ENCODE results near the gene SNX13. TPM values are rescaled to one million over a fixed set of nuclear protein-coding genes. Genes with fewer than 3 reads are reported as not detected.

SNX13 gene
- total RNA-seq, 2 donors from 2014 or later = 54.2 to 73.2 TPM

- no peaks in the 10 kb centered on the region for H3K9me3 ChIP-seq
- no peaks in the 10 kb centered on the region for H3K27me3 ChIP-seq (replicated peaks; ENCODE audit: insufficient read depth)
- no peaks in the 10 kb centered on the region for H3K36me3 ChIP-seq
- no peak overlapping the region for H3K27ac ChIP-seq
- H3K4me3 ChIP-seq = no peak overlapping the region
- TF ChIP-seq, protein P1, sequence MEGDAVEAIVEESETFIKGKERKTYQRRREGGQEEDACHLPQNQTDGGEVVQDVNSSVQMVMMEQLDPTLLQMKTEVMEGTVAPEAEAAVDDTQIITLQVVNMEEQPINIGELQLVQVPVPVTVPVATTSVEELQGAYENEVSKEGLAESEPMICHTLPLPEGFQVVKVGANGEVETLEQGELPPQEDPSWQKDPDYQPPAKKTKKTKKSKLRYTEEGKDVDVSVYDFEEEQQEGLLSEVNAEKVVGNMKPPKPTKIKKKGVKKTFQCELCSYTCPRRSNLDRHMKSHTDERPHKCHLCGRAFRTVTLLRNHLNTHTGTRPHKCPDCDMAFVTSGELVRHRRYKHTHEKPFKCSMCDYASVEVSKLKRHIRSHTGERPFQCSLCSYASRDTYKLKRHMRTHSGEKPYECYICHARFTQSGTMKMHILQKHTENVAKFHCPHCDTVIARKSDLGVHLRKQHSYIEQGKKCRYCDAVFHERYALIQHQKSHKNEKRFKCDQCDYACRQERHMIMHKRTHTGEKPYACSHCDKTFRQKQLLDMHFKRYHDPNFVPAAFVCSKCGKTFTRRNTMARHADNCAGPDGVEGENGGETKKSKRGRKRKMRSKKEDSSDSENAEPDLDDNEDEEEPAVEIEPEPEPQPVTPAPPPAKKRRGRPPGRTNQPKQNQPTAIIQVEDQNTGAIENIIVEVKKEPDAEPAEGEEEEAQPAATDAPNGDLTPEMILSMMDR (IDR thresholded peaks at IDR 0.05) = no peak
- no peak for ATAC-seq (ENCODE audit: insufficient number of reproducible peaks, low FRiP score, low read depth)
- no peak for DNase-seq (ENCODE audit: low spot score)
- H3K4me1 ChIP-seq (ENCODE audit: control insufficient read depth in 1 of 2, low read depth in 2 of 2) = no peaks in the 10 kb centered on the region
Measured at GRCh38 chr7:17962652-17963051, 22.4 kb upstream of the SNX13 start.

DNA sequence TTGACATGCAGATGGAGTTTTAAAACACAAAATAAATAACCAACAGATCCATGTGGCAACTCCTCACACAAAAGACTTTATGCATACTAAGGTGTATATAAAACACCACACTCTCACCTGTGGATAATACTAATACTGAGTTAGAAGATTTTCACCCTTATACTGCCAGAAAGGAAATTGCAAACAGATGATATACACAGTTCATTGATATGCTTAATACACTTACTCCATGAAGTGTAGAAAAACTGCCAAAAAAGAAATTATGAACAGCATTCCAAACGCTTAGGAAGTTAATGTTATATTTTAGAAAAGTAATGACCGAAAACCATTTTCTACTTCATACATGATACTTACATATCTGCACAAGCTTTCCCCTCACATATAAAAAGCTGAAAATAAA lies 17.6 kb upstream of the SNX13 start:
- H3K9me3 ChIP-seq = no peaks in the 10 kb centered on the region
- no peak overlapping the region for H3K4me3 ChIP-seq
- TF ChIP-seq, protein P1 (IDR thresholded peaks at IDR 0.05) = no peak
- no peaks in the 10 kb centered on the region for H3K36me3 ChIP-seq
- no peak for ATAC-seq (ENCODE audit: insufficient number of reproducible peaks, low FRiP score, low read depth)
- H3K27ac ChIP-seq = no peak overlapping the region
- no peak for DNase-seq (ENCODE audit: low spot score)
- H3K4me1 ChIP-seq (ENCODE audit: control insufficient read depth in 1 of 2, low read depth in 2 of 2) = no peaks in the 10 kb centered on the region
- no peaks in the 10 kb centered on the region for H3K27me3 ChIP-seq (replicated peaks; ENCODE audit: insufficient read depth)

GRCh38 chr7:17952387-17952786 lies 12.1 kb upstream of the SNX13 start:
- Histone ChIP-seq H3K27me3 (replicated peaks; ENCODE audit: insufficient read depth) (no peaks in the 10 kb centered on the region), H3K4me1 (ENCODE audit: control insufficient read depth in 1 of 2, low read depth in 2 of 2) (peaks cover 0 to 5% of the 10 kb centered on the region in 2 donors), H3K9me3 (no peaks in the 10 kb centered on the region), H3K4me3 (no peak overlapping the region), H3K27ac (no peak overlapping the region), H3K36me3 (no peaks in the 10 kb centered on the region)
- DNase-seq (ENCODE audit: low spot score) (no peak), ATAC-seq (ENCODE audit: insufficient number of reproducible peaks, low FRiP score, low read depth) (no peak)
- TF ChIP-seq, protein P1 (IDR thresholded peaks at IDR 0.05) = no peak

DNA sequence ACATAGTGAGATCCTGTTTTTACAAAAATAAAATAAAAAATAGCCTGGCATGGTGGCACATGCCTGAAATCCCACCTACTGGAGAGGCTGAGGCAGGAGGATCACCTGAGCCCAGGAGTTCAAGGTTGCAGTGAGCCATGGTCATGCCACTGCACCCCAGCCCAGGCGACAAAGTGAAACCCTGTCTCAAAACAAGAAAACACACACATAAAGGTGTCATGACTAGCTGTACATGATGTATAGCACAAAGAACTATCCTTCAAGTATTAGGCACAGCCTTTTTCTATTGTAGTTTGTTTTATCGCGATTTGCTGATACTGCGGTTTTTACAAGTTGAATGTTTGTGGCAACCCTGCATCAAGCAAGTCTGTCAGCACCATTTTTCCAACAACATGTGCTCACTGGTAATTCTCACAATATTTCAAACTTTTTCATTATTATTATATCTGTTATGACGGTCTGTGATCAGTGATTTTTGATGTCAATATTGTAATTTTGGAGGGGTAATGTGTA lies 11.5 kb upstream of the SNX13 start:
- ATAC-seq (ENCODE audit: insufficient number of reproducible peaks, low FRiP score, low read depth) (no peak), DNase-seq (ENCODE audit: low spot score) (no peak)
- Histone ChIP-seq H3K9me3 (no peaks in the 10 kb centered on the region), H3K27me3 (replicated peaks; ENCODE audit: insufficient read depth) (no peaks in the 10 kb centered on the region), H3K4me3 (no peak overlapping the region), H3K36me3 (no peaks in the 10 kb centered on the region), H3K27ac (no peak overlapping the region), H3K4me1 (ENCODE audit: control insufficient read depth in 1 of 2, low read depth in 2 of 2) (peaks cover 0 to 5% of the 10 kb centered on the region in 2 donors)
- TF ChIP-seq, protein P1 (IDR thresholded peaks at IDR 0.05) = no peak

GRCh38 chr7:17948526-17949238 lies 8.4 kb upstream of the SNX13 start:
- Histone ChIP-seq H3K4me1 (ENCODE audit: control insufficient read depth in 1 of 2, low read depth in 2 of 2) (peaks cover 0 to 5% of the 10 kb centered on the region in 2 donors), H3K4me3 (no peak overlapping the region), H3K36me3 (no peaks in the 10 kb centered on the region), H3K27me3 (replicated peaks; ENCODE audit: insufficient read depth) (no peaks in the 10 kb centered on the region), H3K27ac (no peak overlapping the region), H3K9me3 (no peaks in the 10 kb centered on the region)
- ATAC-seq (ENCODE audit: insufficient number of reproducible peaks, low FRiP score, low read depth) (no peak), DNase-seq (ENCODE audit: low spot score) (no peak)
- TF ChIP-seq, protein P1 (IDR thresholded peaks at IDR 0.05) = no peak
